Forelimb muscle (tissue), 1 donor: ENCODE results near the gene ZFX. TPM values are rescaled to one million over a fixed set of nuclear protein-coding genes. Genes with fewer than 3 reads are reported as not detected.
"Not testable (repeated sequence)": the region's sequence is repeated elsewhere in the genome, so short reads cannot be mapped to it uniquely, and the experiment has no call there.

Source experiments
- DNase-seq: peaks from one replicate; pipeline ENCODE4 v3.0.0-alpha.2; 2013; ENCODE audit warnings: low read depth
- polyA plus RNA-seq: library from polyadenylated mRNA; unstranded; fragments of 120-200 nt; gene quantifications from one replicate; pipeline ENCODE4 v1.2.1, GENCODE V29; 2013; ENCODE audit not compliant: insufficient read length

Gene ZFX
- polyA plus RNA-seq, 1 donor = 25.6 TPM

GRCh38 chrX:24151513-24151912, 2.0 kb downstream of the ZFX start:
- no peak for DNase-seq

- DNase-seq = no peak
Measured at GRCh38 chrX:24153178-24153795, 3.8 kb downstream of the ZFX start.

GRCh38 chrX:24153796-24154189, 4.3 kb downstream of the ZFX start:
- no peak for DNase-seq

- DNase-seq = no peak
Measured at GRCh38 chrX:24154490-24155034, 5.0 kb downstream of the ZFX start.

- not testable (repeated sequence) for DNase-seq
Measured at GRCh38 chrX:24155747-24156146, 6.2 kb downstream of the ZFX start.

GRCh38 chrX:24156177-24156576, 6.6 kb downstream of the ZFX start:
- no peak for DNase-seq

- DNase-seq = no peak
Measured at GRCh38 chrX:24158881-24159280, 9.4 kb downstream of the ZFX start.

- no peak for DNase-seq
Measured at GRCh38 chrX:24166078-24166477, 16.5 kb downstream of the ZFX start.

- DNase-seq = no peak
Measured at GRCh38 chrX:24167719-24168472, 18.4 kb downstream of the ZFX start.

- DNase-seq = no peak
Measured at GRCh38 chrX:24168807-24169206, 19.3 kb downstream of the ZFX start.

- DNase-seq = no peak
Measured at GRCh38 chrX:24169211-24169610, 19.7 kb downstream of the ZFX start.

- no peak for DNase-seq
Measured at GRCh38 chrX:24173115-24173847, 23.8 kb downstream of the ZFX start.

GRCh38 chrX:24175276-24175675, 25.7 kb downstream of the ZFX start:
- DNase-seq = no peak

- DNase-seq = no peak
Measured at GRCh38 chrX:24178441-24178840, 28.9 kb downstream of the ZFX start.

- DNase-seq = no peak
Measured at GRCh38 chrX:24184018-24184417, 34.5 kb downstream of the ZFX start.

GRCh38 chrX:24186483-24186882, 37.0 kb downstream of the ZFX start:
- DNase-seq = no peak

GRCh38 chrX:24186986-24187385, 37.5 kb downstream of the ZFX start:
- DNase-seq = no peak

- DNase-seq = no peak
Measured at GRCh38 chrX:24189490-24189889, 40.0 kb downstream of the ZFX start.

- DNase-seq = no peak
Measured at GRCh38 chrX:24190500-24191156, 41.1 kb downstream of the ZFX start.

GRCh38 chrX:24196509-24196908, 47.0 kb downstream of the ZFX start:
- no peak for DNase-seq

GRCh38 chrX:24198101-24198500, 48.6 kb downstream of the ZFX start:
- DNase-seq = no peak

GRCh38 chrX:24200133-24200532, 50.6 kb downstream of the ZFX start:
- no peak for DNase-seq
